ENCODE measurements around the gene RXRG.

DNA sequence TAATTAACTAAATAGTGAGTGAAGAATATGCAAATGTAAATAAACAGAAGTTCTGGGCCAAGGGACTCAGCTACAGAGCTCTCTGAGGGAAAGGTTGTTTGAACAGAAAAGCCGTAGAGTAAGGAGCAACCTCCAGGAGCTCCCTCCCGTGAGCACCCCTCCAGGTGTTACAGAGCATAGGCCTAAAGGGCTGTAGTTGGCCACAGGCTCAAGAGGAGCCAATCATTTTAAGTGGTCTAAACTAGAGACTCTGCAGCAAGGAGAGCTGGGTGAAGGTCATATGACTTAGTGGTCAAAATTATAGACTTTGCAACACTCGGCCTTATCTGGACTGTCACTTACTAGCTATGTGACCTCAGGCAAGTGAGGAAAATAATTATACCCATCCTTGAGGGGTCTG is 19.1 kb upstream of the RXRG start:
- TF ChIP-seq POLR2A (IDR thresholded peaks at IDR 0.05): no peak
- no peak for TF ChIP-seq POLR2AphosphoS5 (IDR thresholded peaks at IDR 0.05)

Data from suprapubic skin (tissue), 4 donors.